HG03196 (cell line): ENCODE results near the gene GPR161.
"Not testable (repeated sequence)": the region's sequence is repeated elsewhere in the genome, so short reads cannot be mapped to it uniquely, and the experiment has no call there.

Source experiments
- ATAC-seq: cut with Tn5 transposase; IDR thresholded peaks from one replicate; pipeline ENCODE4 v1.9.1; 2021; ENCODE audit not compliant: unreplicated experiment

The GPR161 gene

GRCh38 chr1:168136709-168137514, at the start of gene GPR161:
Gene GPR161, minus strand, starts transcription at chr1:168136930. Its CDS starts 32,080 bp downstream, at chr1:168104850.
- ATAC-seq = no peak

GRCh38 chr1:168181063-168181720, 44.5 kb upstream of the GPR161 start:
- ATAC-seq = not testable (repeated sequence)

GRCh38 chr1:168180148-168180524, 43.4 kb upstream of the GPR161 start:
- ATAC-seq = no peak

- ATAC-seq = peak; percentile 7
Observed at GRCh38 chr1:168179438-168180147, 42.9 kb upstream of the GPR161 start.

- ATAC-seq = peak; percentile 87
Observed at GRCh38 chr1:168178638-168179437, 42.1 kb upstream of the GPR161 start, which contains the start of gene TIPRL. Gene TIPRL, plus strand, starts transcription at chr1:168178962. Its CDS starts 116 bp downstream, at chr1:168179078.

- no peak for ATAC-seq
Observed at GRCh38 chr1:168178227-168178637, 41.5 kb upstream of the GPR161 start.

GRCh38 chr1:168172250-168172915, 35.7 kb upstream of the GPR161 start:
- no peak for ATAC-seq

GRCh38 chr1:168170564-168171508, 34.1 kb upstream of the GPR161 start:
- ATAC-seq = no peak

- ATAC-seq = no peak
Observed at GRCh38 chr1:168167806-168168205, 31.1 kb upstream of the GPR161 start.

- no peak for ATAC-seq
Observed at GRCh38 chr1:168164771-168165170, 28.0 kb upstream of the GPR161 start.

GRCh38 chr1:168163670-168164069, 26.9 kb upstream of the GPR161 start:
- no peak for ATAC-seq

GRCh38 chr1:168161459-168161858, 24.7 kb upstream of the GPR161 start:
- ATAC-seq = no peak

GRCh38 chr1:168159979-168160378, 23.2 kb upstream of the GPR161 start:
- no peak for ATAC-seq

- ATAC-seq = no peak
Observed at GRCh38 chr1:168159251-168159650, 22.5 kb upstream of the GPR161 start.

GRCh38 chr1:168157638-168158037, 20.9 kb upstream of the GPR161 start:
- no peak for ATAC-seq

GRCh38 chr1:168155910-168156309, 19.2 kb upstream of the GPR161 start:
- ATAC-seq = no peak

- not testable (repeated sequence) for ATAC-seq
Observed at GRCh38 chr1:168154707-168155106, 18.0 kb upstream of the GPR161 start.

- ATAC-seq = no peak
Observed at GRCh38 chr1:168151935-168152334, 15.2 kb upstream of the GPR161 start.

- ATAC-seq = no peak
Observed at GRCh38 chr1:168150283-168150682, 13.6 kb upstream of the GPR161 start.
